ENCODE data around the gene TM9SF1. TPM values are rescaled to one million over a fixed set of nuclear protein-coding genes. Genes with fewer than 3 reads are reported as not detected.

The TM9SF1 gene, protein sequence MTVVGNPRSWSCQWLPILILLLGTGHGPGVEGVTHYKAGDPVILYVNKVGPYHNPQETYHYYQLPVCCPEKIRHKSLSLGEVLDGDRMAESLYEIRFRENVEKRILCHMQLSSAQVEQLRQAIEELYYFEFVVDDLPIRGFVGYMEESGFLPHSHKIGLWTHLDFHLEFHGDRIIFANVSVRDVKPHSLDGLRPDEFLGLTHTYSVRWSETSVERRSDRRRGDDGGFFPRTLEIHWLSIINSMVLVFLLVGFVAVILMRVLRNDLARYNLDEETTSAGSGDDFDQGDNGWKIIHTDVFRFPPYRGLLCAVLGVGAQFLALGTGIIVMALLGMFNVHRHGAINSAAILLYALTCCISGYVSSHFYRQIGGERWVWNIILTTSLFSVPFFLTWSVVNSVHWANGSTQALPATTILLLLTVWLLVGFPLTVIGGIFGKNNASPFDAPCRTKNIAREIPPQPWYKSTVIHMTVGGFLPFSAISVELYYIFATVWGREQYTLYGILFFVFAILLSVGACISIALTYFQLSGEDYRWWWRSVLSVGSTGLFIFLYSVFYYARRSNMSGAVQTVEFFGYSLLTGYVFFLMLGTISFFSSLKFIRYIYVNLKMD
- 43.1 TPM for polyA plus RNA-seq (2013, experiment 1 of 2; ENCODE audit: insufficient read length)
- polyA plus RNA-seq (2013, experiment 2 of 2; ENCODE audit: insufficient read length), result 31.7 TPM

DNA sequence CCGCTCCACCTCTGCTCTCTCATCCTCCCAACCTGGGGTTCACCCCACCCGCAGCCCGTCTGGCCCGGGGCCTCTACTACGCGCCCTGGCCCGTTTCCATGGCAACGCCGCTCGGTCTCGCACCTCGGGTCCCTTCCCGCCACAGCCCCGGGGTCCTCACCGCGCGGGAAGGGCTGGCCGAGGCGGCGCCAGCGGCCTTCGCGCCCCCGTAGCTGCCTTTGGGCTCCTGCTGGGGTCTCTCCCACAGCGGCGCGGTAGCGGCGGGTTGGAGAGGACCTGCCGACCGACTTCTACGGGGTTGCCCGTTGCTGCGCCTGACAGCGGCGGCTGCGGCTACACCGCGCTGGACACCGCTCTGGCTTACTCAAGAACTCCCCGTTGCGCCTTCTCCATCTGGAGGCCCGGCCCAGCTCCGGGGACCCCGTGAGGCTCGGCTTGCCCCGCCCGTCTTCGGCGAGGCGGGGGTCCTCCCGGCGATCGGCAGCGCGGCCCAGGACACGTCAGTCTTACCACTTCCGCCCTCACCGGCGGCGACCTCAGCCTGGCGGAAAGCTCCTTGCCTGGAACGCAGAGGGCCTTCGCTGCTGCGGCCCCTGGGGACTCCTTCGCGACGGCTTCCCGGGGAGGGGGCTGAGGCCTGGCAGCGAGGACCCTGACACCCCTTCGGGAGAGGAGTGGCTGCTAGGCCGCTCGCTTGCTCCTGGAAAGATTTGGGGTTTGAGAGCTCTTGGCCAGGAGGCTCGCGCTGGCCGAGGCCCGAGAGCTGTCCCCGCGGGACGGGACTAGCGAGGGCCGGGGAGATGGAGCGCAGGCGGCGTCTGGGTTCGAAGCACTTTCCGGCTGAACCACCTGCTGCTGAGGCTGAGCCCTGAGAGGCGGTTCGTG lies at the start of gene TM9SF1:
TSS of gene TM9SF1 (minus strand) at position 256 of the 885 bp plus-strand sequence. CDS start 422 bp downstream, outside the sequence.
- peak; percentile 87 for DNase-seq

DNA sequence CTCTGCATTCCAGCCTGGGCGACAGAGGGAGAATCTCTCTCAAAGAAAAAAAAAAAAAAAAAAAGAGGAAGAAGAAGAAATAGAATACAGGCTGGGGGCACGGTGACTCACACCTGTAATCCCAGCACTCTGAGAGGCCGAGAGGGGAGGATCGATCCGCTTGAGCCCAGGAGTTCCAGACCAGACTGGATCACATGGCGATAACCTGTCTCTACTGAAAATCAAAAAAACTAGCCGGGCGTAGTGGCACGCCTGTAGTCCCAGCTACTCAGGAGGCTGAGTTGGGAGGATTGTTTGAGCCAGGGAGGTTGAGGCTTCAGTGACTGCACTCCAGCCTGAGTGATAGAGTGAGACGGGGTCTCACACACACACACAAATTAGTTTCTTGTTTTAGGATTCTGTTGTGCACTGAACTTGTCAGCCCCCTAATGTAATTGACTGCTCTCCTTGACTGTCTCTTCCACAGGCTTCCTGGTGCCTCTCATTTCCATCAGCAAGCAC lies 48.1 kb upstream of the TM9SF1 start:
- no peak for DNase-seq

- DNase-seq, result peak; percentile 92
Observed at GRCh38 chr14:24241829-24242443, 46.7 kb upstream of the TM9SF1 start.

- no peak for DNase-seq
Observed at GRCh38 chr14:24240110-24240918, 45.1 kb upstream of the TM9SF1 start.

DNA sequence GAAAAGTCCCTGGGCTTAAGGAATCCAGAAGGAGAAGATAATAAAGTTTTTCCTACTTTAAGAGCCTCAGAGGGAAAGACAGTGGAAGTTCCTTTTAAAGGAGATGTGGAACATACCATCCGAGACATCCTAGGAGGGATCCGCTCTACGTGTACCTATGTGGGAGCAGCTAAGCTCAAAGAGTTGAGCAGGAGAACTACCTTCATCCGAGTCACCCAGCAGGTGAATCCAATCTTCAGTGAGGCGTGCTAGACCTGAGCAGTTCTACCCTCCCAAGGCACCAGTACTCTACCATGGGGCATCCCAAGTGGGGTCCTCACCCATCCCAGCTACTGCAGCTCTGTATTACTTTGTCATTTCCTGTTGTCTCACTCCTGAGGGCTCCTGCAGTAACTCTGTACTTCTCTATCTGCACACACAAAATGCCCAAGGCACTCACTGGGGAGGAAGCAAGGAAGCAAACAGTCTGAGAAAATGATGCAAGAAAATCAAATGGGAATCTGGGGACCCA lies 43.3 kb upstream of the TM9SF1 start:
- DNase-seq, result no peak

GRCh38 chr14:24238123-24238522 lies 42.9 kb upstream of the TM9SF1 start:
- no peak for DNase-seq

DNA sequence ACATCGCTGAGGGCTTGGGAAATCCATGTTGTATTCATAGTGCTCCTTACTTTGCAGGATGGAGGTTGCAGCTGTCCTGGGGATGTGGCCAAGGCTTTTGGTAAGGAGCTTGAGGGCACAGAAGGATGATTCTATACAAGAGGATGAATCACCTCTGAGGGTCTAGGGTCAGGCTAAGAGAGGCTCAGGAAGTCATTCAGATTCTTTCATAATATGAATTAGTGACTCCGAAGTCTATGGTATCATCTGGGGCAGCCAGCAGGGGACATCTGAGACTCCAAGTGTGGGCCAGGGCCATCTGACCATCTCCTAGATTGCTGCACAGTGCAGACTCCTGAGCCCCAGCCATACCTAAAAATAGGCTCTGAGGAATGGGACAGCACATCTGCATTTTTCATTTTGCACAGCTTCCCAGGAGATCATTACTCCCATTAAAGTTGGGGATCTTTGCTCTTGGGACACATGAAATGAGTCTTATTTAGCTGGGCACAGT lies 42.3 kb upstream of the TM9SF1 start:
- no peak for DNase-seq

DNA sequence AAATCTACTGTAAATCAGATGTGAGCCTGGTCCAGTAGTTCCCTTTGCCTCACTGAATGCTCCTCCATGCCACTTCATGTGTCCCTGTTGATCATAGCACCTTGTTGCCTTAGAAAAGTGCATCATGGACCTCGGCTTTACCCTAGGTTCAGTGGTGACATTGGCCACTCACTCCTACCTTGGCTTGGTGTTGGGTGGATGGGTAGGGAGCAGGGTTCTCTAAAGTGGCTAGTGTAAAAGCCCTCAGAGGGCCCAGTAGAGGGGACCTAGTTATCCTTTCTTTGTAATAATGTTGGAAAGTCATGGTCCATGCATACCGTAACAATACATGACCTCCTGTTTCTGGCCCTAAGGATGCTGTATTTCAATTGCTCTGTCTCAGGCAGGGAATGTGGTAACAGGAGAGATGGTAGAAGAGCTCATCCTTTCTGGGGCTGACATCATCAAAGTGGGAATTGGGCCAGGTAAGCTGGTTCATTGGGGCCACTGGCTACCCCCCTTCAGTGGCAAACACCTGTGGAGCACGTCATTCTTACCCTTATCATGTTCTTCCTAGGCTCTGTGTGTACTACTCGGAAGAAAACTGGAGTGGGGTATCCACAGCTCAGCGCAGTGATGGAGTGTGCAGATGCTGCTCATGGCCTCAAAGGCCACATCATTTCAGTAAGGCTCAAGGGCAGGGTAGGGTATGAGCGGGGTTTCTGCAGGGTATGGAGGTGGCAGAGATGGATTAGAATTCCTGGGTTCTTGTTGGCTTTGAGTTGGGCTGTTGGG lies 41.6 kb upstream of the TM9SF1 start:
- DNase-seq, result no peak

GRCh38 chr14:24235804-24236688 lies 40.8 kb upstream of the TM9SF1 start:
- no peak for DNase-seq

DNA sequence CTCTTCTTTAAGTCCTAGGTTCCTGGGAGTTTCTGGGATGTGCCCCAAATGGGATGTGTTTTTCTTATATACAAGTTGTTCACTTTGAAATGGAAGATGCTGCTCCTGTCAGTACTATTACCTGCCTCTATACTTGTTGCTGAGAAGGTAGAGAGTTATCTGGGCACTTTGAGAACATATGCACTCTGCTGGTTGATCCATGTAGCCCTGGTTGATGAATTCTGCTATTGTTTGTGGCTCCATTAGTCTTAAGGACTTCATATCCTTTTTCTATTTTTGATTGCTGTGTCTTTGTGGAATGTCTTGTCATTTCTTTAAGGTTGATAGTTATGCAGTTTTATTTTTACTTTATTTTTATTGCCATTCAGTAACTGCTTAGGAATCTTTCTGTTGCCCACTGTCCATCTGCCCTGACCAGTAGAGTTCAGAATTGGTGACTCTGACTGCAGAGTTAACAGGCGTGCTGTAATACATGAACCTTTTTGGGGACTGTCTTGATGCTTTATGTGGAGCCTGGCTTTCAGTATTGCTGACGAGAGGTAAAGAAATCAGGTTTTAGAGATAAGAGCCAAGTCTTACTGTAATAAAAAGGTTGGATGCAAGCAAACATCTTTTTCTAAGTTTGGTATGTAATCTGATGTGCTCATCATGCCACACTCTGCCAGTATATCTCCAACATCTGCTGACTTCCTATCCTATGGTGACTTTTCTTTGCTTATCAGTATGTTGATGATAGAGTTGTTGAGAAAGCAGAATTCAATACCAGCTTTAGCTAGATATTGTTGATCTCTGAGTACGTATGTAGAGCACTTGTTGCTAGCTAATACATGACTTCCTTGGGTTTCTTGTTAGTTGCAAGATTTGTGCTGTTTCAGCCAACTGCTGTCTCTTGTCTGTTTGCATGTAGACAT lies 39.1 kb upstream of the TM9SF1 start:
- DNase-seq, result no peak

DNA sequence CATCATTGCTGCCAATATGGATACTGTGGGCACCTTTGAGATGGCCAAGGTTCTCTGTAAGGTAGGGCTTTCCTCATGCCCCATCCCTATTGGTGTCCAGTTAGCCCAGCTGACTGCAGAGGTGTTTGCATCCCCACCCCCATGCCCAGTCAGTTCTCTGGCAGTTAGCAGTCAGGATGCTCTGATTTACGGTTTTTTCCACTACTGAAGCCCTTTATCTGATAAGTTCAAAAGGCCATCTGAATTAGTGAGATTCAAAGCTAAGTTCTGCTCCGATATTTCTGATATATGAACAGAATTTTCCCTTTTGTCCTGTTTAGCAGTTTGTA lies 38.3 kb upstream of the TM9SF1 start:
- no peak for DNase-seq

DNA sequence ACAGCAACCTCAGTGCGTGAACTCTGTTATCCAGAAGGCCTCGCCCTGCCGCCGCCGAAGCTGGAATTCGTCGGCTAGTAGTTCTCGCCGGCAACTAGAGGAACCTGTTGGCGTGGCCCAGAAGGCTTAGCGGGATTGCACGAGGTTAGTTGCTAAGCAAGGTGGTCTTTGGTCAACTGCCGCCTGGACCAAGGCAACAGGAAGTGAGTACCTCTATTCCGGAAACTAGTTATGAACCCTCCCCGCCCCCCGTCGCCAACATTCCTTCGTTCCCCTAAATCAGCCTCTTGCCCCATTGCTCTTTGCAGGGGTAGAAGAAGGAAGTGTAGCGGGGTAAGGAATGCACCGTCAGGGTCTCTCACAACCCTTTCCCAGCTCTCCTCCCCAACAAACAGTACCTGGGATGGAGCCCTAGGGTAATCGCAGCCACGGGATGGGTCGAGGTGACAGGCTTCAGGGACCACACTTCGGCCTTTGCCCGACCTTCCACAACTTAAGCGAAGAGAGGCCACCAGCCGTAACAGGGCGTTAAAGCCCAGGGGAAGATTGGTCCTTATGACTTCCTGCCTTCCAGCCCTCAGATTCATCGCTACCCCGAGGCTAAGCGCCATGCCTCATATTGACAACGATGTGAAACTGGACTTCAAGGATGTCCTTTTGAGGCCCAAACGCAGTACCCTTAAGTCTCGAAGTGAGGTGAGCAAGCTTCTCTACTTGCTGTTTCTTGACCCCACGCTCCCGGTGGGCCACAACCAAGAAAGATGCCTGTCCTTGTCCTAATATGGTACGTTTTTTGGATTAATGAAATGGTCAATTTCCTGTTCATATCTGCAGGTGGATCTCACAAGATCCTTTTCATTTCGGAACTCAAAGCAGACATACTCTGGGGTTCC lies 37.6 kb upstream of the TM9SF1 start, which contains the start of gene GMPR2:
TSS of gene GMPR2 (plus strand) at position 285 of the 893 bp plus-strand sequence. CDS start at position 610, 325 bp downstream.
- peak; percentile 12 for DNase-seq

DNA sequence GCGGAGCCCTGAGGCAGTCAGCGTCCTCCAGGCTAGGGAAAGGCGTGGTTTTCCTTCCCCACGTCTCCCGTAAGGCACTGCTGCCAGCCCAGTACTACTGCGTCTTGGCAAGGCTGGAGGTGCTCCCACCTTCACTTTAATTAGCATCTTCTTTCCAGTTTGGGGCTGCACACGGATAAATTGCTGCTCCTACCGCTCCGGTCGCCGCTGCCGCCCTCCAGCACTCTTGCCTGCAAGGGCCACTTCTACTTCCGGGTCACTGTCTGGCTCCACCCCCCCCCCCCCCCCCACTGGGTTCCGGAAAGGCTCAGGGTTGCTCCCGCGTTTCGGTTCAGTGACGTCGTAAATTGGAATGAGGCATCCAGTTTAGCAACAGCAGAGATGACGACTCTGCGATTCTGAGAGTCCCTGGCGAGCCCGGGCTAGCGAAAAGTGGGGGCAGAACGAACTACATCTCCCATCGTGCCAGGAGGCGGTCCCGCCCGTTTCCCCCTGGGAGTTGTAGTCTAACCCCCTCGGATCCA lies 36.9 kb upstream of the TM9SF1 start, which contains the start of gene NEDD8:
TSS of gene NEDD8 (minus strand) at position 247 of the 524 bp plus-strand sequence. CDS start at position 147, 100 bp downstream.
- DNase-seq, result peak; percentile 98

DNA sequence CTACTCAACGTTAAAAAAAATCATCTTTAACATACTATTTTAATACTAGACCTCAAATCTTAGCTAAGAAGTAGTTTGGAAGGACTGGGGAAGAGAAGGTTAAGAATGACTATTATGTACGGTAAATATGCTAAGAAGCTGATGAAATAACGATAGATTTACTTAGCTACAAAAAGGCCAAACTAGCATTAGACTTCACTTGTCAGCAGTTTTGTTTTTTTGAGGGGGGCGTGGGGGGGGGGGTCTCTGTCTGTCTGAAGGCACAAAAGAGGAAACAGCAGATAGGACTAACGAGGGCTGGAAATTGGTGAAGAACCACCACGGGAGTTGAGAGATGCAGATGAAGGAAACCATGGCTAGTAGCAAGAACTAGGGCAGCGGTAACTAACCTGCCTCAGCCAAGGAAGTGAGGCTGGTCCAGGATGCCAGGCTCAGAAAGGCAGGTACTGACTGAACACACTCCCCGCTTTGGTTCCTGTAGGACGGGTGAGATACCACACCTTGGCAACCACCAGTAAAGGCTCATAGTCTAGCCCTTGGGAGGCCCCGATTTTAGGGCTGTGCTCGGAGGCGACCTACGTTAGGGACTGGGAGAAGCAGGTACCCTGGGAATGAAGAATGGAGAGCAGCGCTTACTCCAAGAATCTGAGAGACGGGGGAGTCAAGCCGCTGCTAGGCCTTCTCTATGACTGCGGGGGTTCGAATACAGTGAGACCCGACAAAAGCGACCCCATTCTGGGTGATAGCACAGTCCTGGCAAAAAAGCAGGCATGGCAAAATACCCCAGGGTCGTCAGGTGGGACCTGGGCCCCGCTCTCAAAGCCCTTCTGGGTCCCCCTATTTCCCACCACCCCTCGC lies 36.3 kb upstream of the TM9SF1 start:
- no peak for DNase-seq

DNA sequence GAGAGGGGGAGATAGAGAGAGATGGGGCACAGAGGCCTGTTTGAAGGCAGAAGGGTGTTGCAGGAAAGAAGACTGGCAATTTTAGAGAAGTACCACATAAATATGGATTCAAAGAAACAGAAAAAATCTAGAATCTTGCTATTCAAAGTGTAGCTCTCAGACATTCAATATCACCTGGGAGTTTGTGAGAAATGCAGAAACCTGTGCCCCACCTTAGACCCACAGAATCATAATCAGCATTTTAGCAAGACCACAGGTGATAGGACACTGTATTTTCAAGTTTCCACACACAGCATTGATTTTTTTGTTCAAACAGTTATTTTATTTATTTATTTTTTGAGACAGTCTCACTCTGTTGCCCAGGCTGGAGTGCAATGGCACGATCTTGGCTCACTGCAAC lies 33.7 kb upstream of the TM9SF1 start:
- no peak for DNase-seq

All from fibroblast of skin of back (primary cell).